OCI-LY3 (cell line): ENCODE measurements around the gene C12orf75.

Source experiments
- CTCF ChIP-seq: fragments of 200-600, 300-600 bp; sonication (generic); IDR thresholded peaks from 2 replicates; pipeline ENCODE4 v1.5.1; 2014; ENCODE audit warnings: antibody characterized with exemption, low read length, low read depth
- EZH2phosphoT487 ChIP-seq: fragments of 200-600 bp; shearing (Covaris generic); IDR thresholded peaks from 2 replicates; pipeline ENCODE4 v1.6.1; 2018; ENCODE audit warnings: antibody characterized with exemption, mixed run types, low read depth

GRCh38 chr12:105321125-105321524 lies 9.4 kb upstream of the C12orf75 start:
- TF ChIP-seq CTCF (0 out of 2 replicates have a peak, but pooled peaks have one; percentile 11), EZH2phosphoT487 (no peak)
